Activated naive CD8-positive, alpha-beta T cell (primary cell): Measurements from ENCODE around the gene SEH1L.
"Not testable (repeated sequence)": the region's sequence is repeated elsewhere in the genome, so short reads cannot be mapped to it uniquely, and the experiment has no call there.

Source experiments
- H3K27ac Mint-ChIP-seq: one replicate; pipeline ENCODE4 v1.8.0; 2021; ENCODE audit warnings: mixed read lengths
- H3K27me3 Mint-ChIP-seq: one replicate; pipeline ENCODE4 v1.8.0; 2021; ENCODE audit warnings: mixed read lengths
- H3K36me3 Mint-ChIP-seq: one replicate; pipeline ENCODE4 v1.8.0; 2021; ENCODE audit warnings: mixed read lengths
- H3K4me1 Mint-ChIP-seq: one replicate; pipeline ENCODE4 v1.8.0; 2021; ENCODE audit warnings: low read depth, mixed read lengths
- H3K4me3 Mint-ChIP-seq: one replicate; pipeline ENCODE4 v1.8.0; 2021; ENCODE audit warnings: mild to moderate bottlenecking, mixed read lengths
- H3K9me3 Mint-ChIP-seq: one replicate; pipeline ENCODE4 v1.8.0; 2021; ENCODE audit warnings: low read depth, mixed read lengths

SEH1L gene

DNA sequence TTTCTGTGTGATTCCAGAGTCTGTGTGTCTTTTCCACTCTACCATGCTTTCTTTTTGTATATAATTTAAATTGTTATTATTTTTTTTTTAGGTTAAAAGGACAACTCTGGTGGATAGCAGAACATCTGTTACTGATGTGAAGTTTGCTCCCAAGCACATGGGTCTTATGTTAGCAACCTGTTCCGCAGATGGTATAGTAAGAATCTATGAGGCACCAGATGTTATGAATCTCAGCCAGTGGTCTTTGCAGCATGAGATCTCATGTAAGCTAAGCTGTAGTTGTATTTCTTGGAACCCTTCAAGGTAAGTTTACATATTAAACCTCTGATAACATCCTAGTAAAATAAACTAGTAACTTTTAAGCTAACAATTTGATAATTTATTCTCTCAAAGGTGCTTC is 15.3 kb downstream of the SEH1L start:
- Mint-ChIP-seq H3K36me3 (peaks cover 21% of the 10 kb centered on the region), H3K27me3 (no peaks in the 10 kb centered on the region), H3K4me1 (peaks cover 31% of the 10 kb centered on the region), H3K27ac (no peak overlapping the region), H3K9me3 (no peaks in the 10 kb centered on the region), H3K4me3 (no peak overlapping the region)

- Mint-ChIP-seq H3K27me3 (no peaks in the 10 kb centered on the region), H3K27ac (no peak overlapping the region), H3K9me3 (no peaks in the 10 kb centered on the region), H3K4me3 (no peak overlapping the region), H3K4me1 (peaks cover 16% of the 10 kb centered on the region), H3K36me3 (peaks cover 24% of the 10 kb centered on the region)
Observed at GRCh38 chr18:12968115-12968514, 20.3 kb downstream of the SEH1L start.

GRCh38 chr18:12968619-12969018 is 20.8 kb downstream of the SEH1L start:
- H3K4me3 Mint-ChIP-seq: no peak overlapping the region
- no peak overlapping the region for H3K27ac Mint-ChIP-seq
- no peaks in the 10 kb centered on the region for H3K9me3 Mint-ChIP-seq
- no peaks in the 10 kb centered on the region for H3K27me3 Mint-ChIP-seq
- H3K4me1 Mint-ChIP-seq: peaks cover 16% of the 10 kb centered on the region
- H3K36me3 Mint-ChIP-seq: peaks cover 22% of the 10 kb centered on the region

- H3K9me3 Mint-ChIP-seq: no peaks in the 10 kb centered on the region
- no peak overlapping the region for H3K4me3 Mint-ChIP-seq
- peaks cover 10% of the 10 kb centered on the region for H3K4me1 Mint-ChIP-seq
- H3K27me3 Mint-ChIP-seq: no peaks in the 10 kb centered on the region
- H3K36me3 Mint-ChIP-seq: peaks cover 22% of the 10 kb centered on the region
- H3K27ac Mint-ChIP-seq: peak overlapping the region; percentile 1
Observed at GRCh38 chr18:12973562-12974213, 25.9 kb downstream of the SEH1L start.

GRCh38 chr18:12975488-12975887 is 27.7 kb downstream of the SEH1L start:
- Mint-ChIP-seq H3K9me3 (no peaks in the 10 kb centered on the region), H3K36me3 (peaks cover 24% of the 10 kb centered on the region), H3K27ac (no peak overlapping the region), H3K4me3 (no peak overlapping the region), H3K27me3 (no peaks in the 10 kb centered on the region), H3K4me1 (peaks cover 10% of the 10 kb centered on the region)

DNA sequence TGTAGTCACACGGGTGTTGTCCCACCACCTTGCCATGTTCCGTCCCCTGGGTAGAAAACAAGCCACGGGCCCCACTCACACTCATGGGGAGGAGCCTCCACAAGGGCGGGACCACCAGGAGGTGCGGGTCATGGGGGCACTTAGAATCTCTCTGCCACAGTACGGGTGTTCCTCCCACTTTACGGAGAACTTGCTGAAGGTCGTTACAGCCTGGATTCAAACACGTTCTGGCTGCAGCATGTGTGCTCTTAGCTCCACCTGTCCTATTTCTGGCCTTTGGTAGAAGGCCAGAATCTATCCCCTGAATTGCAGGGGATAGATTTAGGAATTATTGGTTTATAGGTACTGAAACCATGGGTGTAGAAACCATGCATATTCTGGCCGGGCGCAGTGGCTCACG is 28.5 kb downstream of the SEH1L start:
- Mint-ChIP-seq H3K36me3 (peaks cover 20% of the 10 kb centered on the region), H3K9me3 (no peaks in the 10 kb centered on the region), H3K27ac (no peak overlapping the region), H3K4me3 (no peak overlapping the region), H3K27me3 (no peaks in the 10 kb centered on the region), H3K4me1 (peaks cover 10% of the 10 kb centered on the region)

- not testable (repeated sequence) for H3K9me3 Mint-ChIP-seq, H3K27me3 Mint-ChIP-seq, H3K4me1 Mint-ChIP-seq, H3K4me3 Mint-ChIP-seq, H3K27ac Mint-ChIP-seq
- H3K36me3 Mint-ChIP-seq: peaks cover 17% of the 10 kb centered on the region
Observed at GRCh38 chr18:12980065-12980464, 32.3 kb downstream of the SEH1L start.

- H3K36me3 Mint-ChIP-seq: no peaks in the 10 kb centered on the region
- peak overlapping the region; percentile 96 for H3K27ac Mint-ChIP-seq
Observed at GRCh38 chr18:12989397-12990122, 41.7 kb downstream of the SEH1L start.

DNA sequence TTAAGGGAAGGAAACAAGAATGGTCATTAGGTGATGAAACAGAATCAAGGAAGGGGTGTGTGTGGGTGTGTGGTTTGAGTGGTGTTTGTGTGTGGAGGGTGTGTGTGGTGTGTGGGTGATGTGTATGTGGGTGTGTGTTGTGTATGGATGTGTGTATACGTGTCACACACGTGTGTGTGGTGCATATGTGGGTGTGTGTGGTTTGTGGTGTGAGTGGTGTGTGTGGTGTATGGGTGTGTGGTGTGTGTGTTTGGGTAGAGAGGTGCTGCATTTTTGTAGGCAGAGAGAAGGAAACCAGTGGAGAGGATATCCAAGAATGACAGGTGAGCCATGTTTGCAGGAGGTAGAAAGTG is 42.3 kb downstream of the SEH1L start:
- H3K9me3 Mint-ChIP-seq: no peaks in the 10 kb centered on the region
- peak overlapping the region; percentile 98 for H3K4me3 Mint-ChIP-seq
- no peaks in the 10 kb centered on the region for H3K27me3 Mint-ChIP-seq
- H3K27ac Mint-ChIP-seq: peak overlapping the region; percentile 96
- H3K36me3 Mint-ChIP-seq: no peaks in the 10 kb centered on the region
- H3K4me1 Mint-ChIP-seq: peaks cover 16% of the 10 kb centered on the region

More at GRCh38 chr18:12989397-12990122, 41.7 kb downstream of the SEH1L start:
- peak overlapping the region; percentile 98 for H3K4me3 Mint-ChIP-seq
- no peaks in the 10 kb centered on the region for H3K9me3 Mint-ChIP-seq
- H3K27me3 Mint-ChIP-seq: no peaks in the 10 kb centered on the region
- H3K4me1 Mint-ChIP-seq: peaks cover 16% of the 10 kb centered on the region

GRCh38 chr18:12990641-12990966 is 42.8 kb downstream of the SEH1L start:
- H3K27me3 Mint-ChIP-seq: no peaks in the 10 kb centered on the region
- H3K4me1 Mint-ChIP-seq: peaks cover 16% of the 10 kb centered on the region
- peak overlapping the region; percentile 96 for H3K27ac Mint-ChIP-seq
- peak overlapping the region; percentile 98 for H3K4me3 Mint-ChIP-seq
- H3K36me3 Mint-ChIP-seq: no peaks in the 10 kb centered on the region
- H3K9me3 Mint-ChIP-seq: no peaks in the 10 kb centered on the region

DNA sequence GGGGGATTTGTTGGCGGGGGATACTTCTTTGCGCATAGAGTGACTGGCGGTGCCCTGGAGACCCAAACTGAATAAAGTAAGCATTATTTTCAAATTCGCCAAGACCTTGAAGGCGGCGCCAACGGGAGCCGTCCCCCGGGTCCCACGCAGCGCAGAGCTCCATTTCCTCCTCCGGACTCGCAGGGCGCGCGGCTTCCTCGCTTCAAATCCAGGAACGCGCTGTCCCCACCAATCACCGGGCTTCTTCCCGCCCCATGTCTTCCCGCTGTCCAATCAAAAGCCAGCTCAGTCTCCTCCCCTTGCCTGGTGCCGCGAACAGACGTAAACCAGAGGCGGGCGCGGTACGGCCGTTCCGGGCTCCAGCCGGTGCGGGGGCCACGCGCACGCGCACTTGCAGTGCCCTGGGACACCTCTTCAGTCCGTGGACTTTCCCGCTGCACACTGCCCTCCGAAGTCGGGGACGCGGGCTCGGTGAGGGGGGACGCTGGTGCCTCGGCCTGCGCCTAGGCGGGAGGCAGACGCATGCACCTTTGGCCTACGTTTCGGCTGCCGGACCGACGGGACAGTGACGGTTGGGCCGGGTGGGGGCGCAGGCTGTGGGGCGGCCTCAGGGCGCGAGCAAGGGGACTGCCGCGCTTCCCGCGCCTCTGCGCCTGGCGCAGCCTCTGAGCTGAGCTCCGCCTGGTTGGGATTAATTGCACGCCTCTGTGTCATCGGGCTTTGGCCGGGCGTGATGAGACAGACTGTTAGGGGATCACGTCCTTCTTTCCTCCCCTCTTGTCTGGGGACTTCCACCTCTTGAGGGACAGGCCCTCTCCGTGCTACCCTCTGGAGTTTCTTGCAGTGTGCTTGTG is 43.4 kb downstream of the SEH1L start, which contains the start of gene CEP192:
Gene CEP192 (plus strand): TSS at position 396 of the 854 bp plus-strand sequence. CDS start 8,063 bp downstream, outside the sequence.
- Mint-ChIP-seq H3K9me3 (no peaks in the 10 kb centered on the region), H3K27me3 (no peaks in the 10 kb centered on the region), H3K4me3 (peak within 1 kb of the TSS; percentile 98), H3K27ac (peak within 1 kb of the TSS; percentile 96), H3K36me3 (no peaks in the 10 kb centered on the region), H3K4me1 (peaks cover 16% of the 10 kb centered on the region)

- Mint-ChIP-seq H3K27ac (peak overlapping the region; percentile 96), H3K4me3 (peak overlapping the region; percentile 98), H3K27me3 (no peaks in the 10 kb centered on the region), H3K4me1 (peaks cover 16% of the 10 kb centered on the region), H3K36me3 (no peaks in the 10 kb centered on the region), H3K9me3 (no peaks in the 10 kb centered on the region)
Observed at GRCh38 chr18:12991821-12992179, 44.0 kb downstream of the SEH1L start.

DNA sequence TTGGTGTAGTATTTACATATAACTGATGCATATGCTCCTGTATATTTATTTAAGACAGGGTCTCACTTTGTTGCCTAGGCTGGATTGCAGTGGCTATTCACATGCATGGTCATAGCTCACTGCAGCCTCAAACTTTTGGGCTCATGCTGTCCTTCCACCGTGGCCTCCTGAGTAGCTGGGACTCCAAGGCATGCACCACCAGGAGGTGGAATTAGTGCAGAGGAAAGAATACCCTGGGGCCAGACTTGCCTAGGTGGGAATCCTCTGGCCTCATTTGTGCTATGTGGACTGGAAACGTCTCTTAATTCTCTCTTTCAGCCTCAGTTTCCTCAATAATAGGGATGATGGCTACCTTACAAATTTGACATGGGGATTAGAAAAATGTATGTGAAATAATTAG is 45.6 kb downstream of the SEH1L start:
- Mint-ChIP-seq H3K27ac (peak overlapping the region; percentile 7), H3K9me3 (no peaks in the 10 kb centered on the region), H3K4me1 (peaks cover 21% of the 10 kb centered on the region), H3K36me3 (no peaks in the 10 kb centered on the region), H3K27me3 (no peaks in the 10 kb centered on the region), H3K4me3 (peak overlapping the region; percentile 98)

- no peaks in the 10 kb centered on the region for H3K27me3 Mint-ChIP-seq
- H3K36me3 Mint-ChIP-seq: no peaks in the 10 kb centered on the region
- no peak overlapping the region for H3K27ac Mint-ChIP-seq
- no peaks in the 10 kb centered on the region for H3K9me3 Mint-ChIP-seq
- no peak overlapping the region for H3K4me3 Mint-ChIP-seq
- H3K4me1 Mint-ChIP-seq: peaks cover 23% of the 10 kb centered on the region
Observed at GRCh38 chr18:12995424-12995823, 47.6 kb downstream of the SEH1L start.

DNA sequence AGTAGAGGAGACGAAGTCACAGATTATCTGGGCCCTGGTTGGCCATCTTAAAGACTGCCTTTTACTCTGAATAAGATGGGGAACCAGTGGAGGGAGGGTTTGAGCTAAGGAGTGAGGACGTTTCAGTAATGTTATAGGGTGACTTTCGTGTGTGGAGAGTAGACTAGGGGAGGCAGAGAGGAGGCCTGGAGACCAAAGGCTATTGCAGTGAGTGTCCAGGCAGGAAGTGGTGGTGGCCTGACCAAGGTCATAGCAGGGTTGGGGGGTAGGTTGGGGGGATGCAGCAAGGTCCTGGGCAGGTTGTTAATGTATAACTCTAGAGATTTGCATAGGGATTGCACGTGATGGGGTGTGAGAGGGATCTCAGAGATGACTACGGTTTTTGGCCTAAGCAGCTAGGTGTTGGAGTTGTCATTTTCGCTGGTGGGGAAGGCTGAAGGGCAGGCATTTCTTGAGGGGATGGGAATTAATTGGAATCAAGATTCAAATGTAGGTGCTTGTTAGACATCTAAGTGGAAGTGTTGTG is 48.2 kb downstream of the SEH1L start:
- Mint-ChIP-seq H3K4me3 (no peak overlapping the region), H3K27ac (no peak overlapping the region), H3K36me3 (no peaks in the 10 kb centered on the region), H3K9me3 (no peaks in the 10 kb centered on the region), H3K4me1 (peaks cover 18% of the 10 kb centered on the region), H3K27me3 (no peaks in the 10 kb centered on the region)
